GM12878 (cell line): ENCODE results near the gene INTS7. TPM values are rescaled to one million over a fixed set of nuclear protein-coding genes. Genes with fewer than 3 reads are reported as not detected.

Experiments
- ATAC-seq: fragments of 200-7000 bp; cut with Tn5 transposase; 3 replicates; pipeline ENCODE4 v1.9.1; 2020; ENCODE audit warnings: mild to moderate bottlenecking, moderate library complexity
- BruUV-seq: library from RNA; stranded (reverse); fragments of 400-500 nt; replicated peaks from 2 replicates; lab custom pipeline; 2021; lab: Mats Ljungman, UMichigan
- CTCF ChIA-PET: fragments of 300-600 bp; sonication (Branson Sonifier 250); formaldehyde crosslinking; extraction: SDS; loops from one replicate; lab custom pipeline; 2021; ENCODE audit warnings: inconsistent platforms; lab: Yijun Ruan, JAX
- POLR2A ChIA-PET: fragments of 350-600 bp; formaldehyde crosslinking; extraction: SDS; loops from one replicate; lab custom pipeline; 2021; ENCODE audit warnings: inconsistent platforms; lab: Charles Lee
- RAD21 ChIA-PET: fragments of 300-600 bp; sonication (Branson Sonifier 250); formaldehyde crosslinking; loops from one replicate; lab custom pipeline; 2023; ENCODE audit warnings: antibody characterized with exemption; ENCODE audit not compliant: unreplicated experiment; lab: Charles Lee
- SMC1A ChIA-PET: fragments of 300-600 bp; sonication (Branson Sonifier 250); formaldehyde crosslinking; loops from one replicate; lab custom pipeline; 2023; ENCODE audit not compliant: unreplicated experiment, uncharacterized antibody; lab: Charles Lee
- DNase-seq: peaks from one replicate; pipeline ENCODE4 v3.0.0-alpha.2; 2011; ENCODE audit warnings: low read depth, low spot score
- FAIRE-seq: peaks from 3 replicates; lab custom pipeline; 2011; peaks lifted over from hg19 to GRCh38; lab: Jason Lieb, UNC
- H2AFZ ChIP-seq: 2 replicates; pipeline ENCODE4 v1.6.0; 2011; ENCODE audit warnings: low read depth, low read length, control low read depth; ENCODE audit not compliant: control insufficient read depth
- H3K27ac ChIP-seq: 2 replicates; pipeline ENCODE4 v1.5.1; 2011; ENCODE audit warnings: control low read depth; ENCODE audit not compliant: control insufficient read depth, insufficient read depth
- H3K27me3 ChIP-seq, 2 experiments: replicated peaks in 1 of 2; 2 replicates each; pipeline versions ENCODE4 v1.6.0 to v1.6.1; 2011; ENCODE audit warnings: low read length in 1 of 2; ENCODE audit not compliant: control insufficient read depth in 2 of 2, insufficient read depth in 2 of 2
- H3K36me3 ChIP-seq, 2 experiments: 2 replicates each; pipeline ENCODE4 v1.5.1; 2011; ENCODE audit warnings: low read length in 1 of 2; ENCODE audit not compliant: control insufficient read depth in 2 of 2, insufficient read depth in 2 of 2
- H3K4me1 ChIP-seq: 2 replicates; pipeline ENCODE4 v1.6.1; 2011; ENCODE audit warnings: mild to moderate bottlenecking, low read length, moderate library complexity, mixed read lengths; ENCODE audit not compliant: control insufficient read depth, insufficient read depth
- H3K4me2 ChIP-seq: 2 replicates; pipeline ENCODE4 v1.6.0; 2011; ENCODE audit warnings: control low read depth; ENCODE audit not compliant: control insufficient read depth, insufficient read depth
- H3K4me3 ChIP-seq: fragments of 200-600 bp; sonication (generic); 2 replicates; pipeline ENCODE4 v1.5.1; 2016
- H3K79me2 ChIP-seq: 2 replicates; pipeline ENCODE4 v1.6.0; 2011; ENCODE audit warnings: low read length; ENCODE audit not compliant: control insufficient read depth, insufficient read depth
- H3K9ac ChIP-seq: 2 replicates; pipeline ENCODE4 v1.8.0; 2011; ENCODE audit warnings: low read length, control low read depth, mixed read lengths; ENCODE audit not compliant: control insufficient read depth, insufficient read depth
- H3K9me3 ChIP-seq: replicated peaks from 3 replicates; pipeline ENCODE4 v1.5.1; 2011; ENCODE audit warnings: mild to moderate bottlenecking, low read length; ENCODE audit not compliant: control insufficient read depth, insufficient read depth
- H4K20me1 ChIP-seq: 2 replicates; pipeline ENCODE4 v1.6.0; 2011; ENCODE audit not compliant: control insufficient read depth, insufficient read depth
- ATF2 ChIP-seq: IDR thresholded peaks from 2 replicates; pipeline ENCODE4 v1.6.1; 2012; ENCODE audit warnings: low read length, inconsistent platforms
- CBX3 ChIP-seq: fragments of 200-600 bp; sonication (generic); IDR thresholded peaks from 2 replicates; pipeline ENCODE4 v1.6.1; 2016; ENCODE audit warnings: low read depth, borderline replicate concordance
- IKZF1 ChIP-seq: fragments of 450-650 bp; conservative IDR thresholded peaks from 2 replicates; pipeline ENCODE4 v1.6.1; 2017; ENCODE audit warnings: antibody characterized with exemption, mild to moderate bottlenecking
- IRF4 ChIP-seq: IDR thresholded peaks from 2 replicates; pipeline ENCODE4 v1.6.1; 2011; ENCODE audit warnings: low read depth, low read length
- JUND ChIP-seq: IDR thresholded peaks from 2 replicates; pipeline ENCODE4 v1.6.1; 2012; ENCODE audit warnings: low read depth, mild to moderate bottlenecking, low read length, improper control_type of control experiment, moderate library complexity
- NFYB ChIP-seq: IDR thresholded peaks from 2 replicates; pipeline ENCODE4 v1.6.1; 2011; ENCODE audit warnings: low read depth, mild to moderate bottlenecking, low read length, improper control_type of control experiment, moderate library complexity; ENCODE audit not compliant: insufficient read depth
- PRDM15 ChIP-seq: fragments of 450-650 bp; formaldehyde crosslinking; IDR thresholded peaks from 2 replicates; pipeline ENCODE4 v1.4.0; 2020; ENCODE audit warnings: mild to moderate bottlenecking, moderate library complexity
- STAT3 ChIP-seq: IDR thresholded peaks from 2 replicates; pipeline ENCODE4 v1.6.1; 2011; ENCODE audit warnings: low read depth, low read length, improper control_type of control experiment
- TCF7 ChIP-seq: IDR thresholded peaks from 2 replicates; pipeline ENCODE4 v1.6.1; 2014; ENCODE audit warnings: antibody characterized with exemption, borderline replicate concordance
- ZSCAN29 ChIP-seq: fragments of 450-650 bp; IDR thresholded peaks from 2 replicates; pipeline ENCODE4 v1.6.1; 2017; ENCODE audit warnings: mild to moderate bottlenecking, moderate library complexity
- WGBS: methylation state at CpG from one replicate; pipeline ENCODE4 v1.1.6; 2016; ENCODE audit warnings: low lambda C conversion rate; ENCODE audit not compliant: insufficient replicate concordance, insufficient coverage; ENCODE audit errors: missing lambda C conversion rate; 5-methylcytosine and 5-hydroxymethylcytosine counted together
- in situ Hi-C: fragments of 300-500 bp; cut with MboI; formaldehyde crosslinking; loops from 9 replicates; pipeline ENCODE4 v1.14.3; 2018; ENCODE audit warnings: mixed read lengths
- intact Hi-C: fragments of 100-400 bp; cut with micrococcal nuclease; formaldehyde crosslinking; loops from one replicate; pipeline ENCODE4 v1.14.2; 2022; ENCODE audit not compliant: unreplicated experiment
- polyA plus RNA-seq, 11 experiments: library from polyadenylated mRNA; depleted of rRNA in 4 of 11; unstranded in 6 of 11; stranded (reverse) in 5 of 11; fragments of >200 nt; fragmentation: Nextera tagmentation in 4 of 11; fragmentation: Illumina TruSeq in 1 of 11; extraction: Ambion mirVana in 4 of 11; extraction: Trizol in 1 of 11; gene quantifications; 1 replicate in 1 of 11; 2 replicates in 10 of 11; pipeline versions ENCODE4 v1.2.1 to v1.2.3, GENCODE V29; 2011 to 2016; ENCODE audit warnings: inconsistent platforms in 2 of 11, missing spikeins in 2 of 11, low read depth in 1 of 11
- total RNA-seq, 4 experiments: library from RNA; depleted of rRNA in 3 of 4; stranded (reverse); fragments of >200 nt in 3 of 4; fragmentation: Illumina TruSeq in 1 of 4; extraction: Trizol in 1 of 4; gene quantifications; 2 replicates each; pipeline versions ENCODE4 v1.2.1 to v1.2.3, GENCODE V29; 2013 to 2021
- TF ChIP-seq, protein P1 (sequence below): IDR thresholded peaks from 2 replicates; pipeline ENCODE4 v1.6.1; 2011; ENCODE audit warnings: low read depth, mild to moderate bottlenecking, low read length, moderate library complexity, borderline replicate concordance; ENCODE audit errors: extremely low read depth
- TF ChIP-seq, protein P2 (sequence below): fragments of 450-650 bp; IDR thresholded peaks from 2 replicates; pipeline ENCODE4 v1.6.1; 2016; ENCODE audit warnings: mild to moderate bottlenecking, moderate library complexity, borderline replicate concordance
- TF ChIP-seq, protein P3 (sequence below): IDR thresholded peaks from 2 replicates; pipeline ENCODE4 v1.6.1; 2011; ENCODE audit warnings: low read depth, low read length, improper control_type of control experiment, borderline replicate concordance

INTS7 gene
- total and polyA plus RNA-seq, 10 of the 15 experiments (the other 5 are each of a cell fraction or from before 2014, with no cell fraction given) = 17.1 to 49.1 (median 26.8) TPM

DNA sequence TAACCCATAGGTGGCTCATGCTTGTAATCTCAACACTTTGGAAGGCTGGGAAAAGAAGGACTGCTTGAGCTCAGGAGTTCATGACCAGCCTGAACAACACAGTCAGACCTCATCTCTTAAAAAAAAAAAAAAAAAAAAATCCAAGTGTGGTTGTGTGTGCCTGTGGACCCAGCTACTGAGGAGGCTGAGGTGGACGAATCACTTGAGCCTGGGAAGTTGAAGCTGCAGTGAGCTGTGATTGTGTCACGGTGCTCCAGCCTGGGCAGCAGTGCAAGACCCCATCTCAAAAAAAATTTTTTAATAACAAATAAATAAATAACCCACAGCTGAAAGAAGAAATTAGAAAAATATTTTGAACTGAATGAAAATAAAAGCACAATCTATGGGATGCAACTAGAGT is 13.8 kb downstream of the INTS7 start:
- H3K9me3 ChIP-seq = peaks cover 6% of the 10 kb centered on the region
- ChIA-PET SMC1A (interaction anchor here (0.9 to 2.2 kb wide), 6 partner anchors 13 to 435 kb away, joined by 3 to 11 read pairs (median 3); no protein-coding TSS in a partner anchor), CTCF (interaction anchor here (0.8 to 9.2 kb wide), 8 partner anchors 9 to 434 kb away, joined by 3 to 68 read pairs (median 4); partner anchors contain the start of genes DTL and INTS7), RAD21 (interaction anchor here (0.7 to 1.1 kb wide), 2 partner anchors 274 to 434 kb away, joined by 3 to 4 read pairs; no protein-coding TSS in a partner anchor), POLR2A (interaction anchor here (0.6 to 1.9 kb wide), 5 partner anchors 14 to 407 kb away, joined by 3 to 8 read pairs (median 3); partner anchors contain the start of genes DTL and INTS7)
- ATAC-seq (no peak), FAIRE-seq (no peak), DNase-seq (no peak)
- BruUV-seq = no TSS peak
- in situ Hi-C loops (no loop called here), intact Hi-C loops (no loop called here)
- WGBS = 94% methylated on average over 2 of the region's 2 CpGs
- H3K27ac ChIP-seq = no peak overlapping the region
- no peaks in the 10 kb centered on the region for H4K20me1 ChIP-seq
- H3K4me3 ChIP-seq = no peak overlapping the region
- 0 out of 2 replicates have a peak, but pooled peaks cover 4% of the 10 kb centered on the region for H3K4me1 ChIP-seq
- H3K36me3 ChIP-seq = peaks cover 0 to 22% of the 10 kb centered on the region in 2 experiments; a peak in 2 of 4 replicates
- no peak overlapping the region for H3K9ac ChIP-seq
- H3K79me2 ChIP-seq = peaks cover 30% of the 10 kb centered on the region
- no peak overlapping the region for H3K4me2 ChIP-seq
- H3K27me3 ChIP-seq = no peaks in the 10 kb centered on the region
- H2AFZ ChIP-seq = no peak overlapping the region
- TF ChIP-seq CBX3 (no peak), TCF7 (no peak), IKZF1 (no peak), NFYB (no peak), ATF2 (no peak), ZSCAN29 (no peak), IRF4 (no peak), JUND (no peak), STAT3 (no peak), PRDM15 (CRISPR knock-in tag) (no peak)
- TF ChIP-seq, protein P1, sequence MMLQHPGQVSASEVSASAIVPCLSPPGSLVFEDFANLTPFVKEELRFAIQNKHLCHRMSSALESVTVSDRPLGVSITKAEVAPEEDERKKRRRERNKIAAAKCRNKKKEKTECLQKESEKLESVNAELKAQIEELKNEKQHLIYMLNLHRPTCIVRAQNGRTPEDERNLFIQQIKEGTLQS = no peak
- TF ChIP-seq, protein P2, sequence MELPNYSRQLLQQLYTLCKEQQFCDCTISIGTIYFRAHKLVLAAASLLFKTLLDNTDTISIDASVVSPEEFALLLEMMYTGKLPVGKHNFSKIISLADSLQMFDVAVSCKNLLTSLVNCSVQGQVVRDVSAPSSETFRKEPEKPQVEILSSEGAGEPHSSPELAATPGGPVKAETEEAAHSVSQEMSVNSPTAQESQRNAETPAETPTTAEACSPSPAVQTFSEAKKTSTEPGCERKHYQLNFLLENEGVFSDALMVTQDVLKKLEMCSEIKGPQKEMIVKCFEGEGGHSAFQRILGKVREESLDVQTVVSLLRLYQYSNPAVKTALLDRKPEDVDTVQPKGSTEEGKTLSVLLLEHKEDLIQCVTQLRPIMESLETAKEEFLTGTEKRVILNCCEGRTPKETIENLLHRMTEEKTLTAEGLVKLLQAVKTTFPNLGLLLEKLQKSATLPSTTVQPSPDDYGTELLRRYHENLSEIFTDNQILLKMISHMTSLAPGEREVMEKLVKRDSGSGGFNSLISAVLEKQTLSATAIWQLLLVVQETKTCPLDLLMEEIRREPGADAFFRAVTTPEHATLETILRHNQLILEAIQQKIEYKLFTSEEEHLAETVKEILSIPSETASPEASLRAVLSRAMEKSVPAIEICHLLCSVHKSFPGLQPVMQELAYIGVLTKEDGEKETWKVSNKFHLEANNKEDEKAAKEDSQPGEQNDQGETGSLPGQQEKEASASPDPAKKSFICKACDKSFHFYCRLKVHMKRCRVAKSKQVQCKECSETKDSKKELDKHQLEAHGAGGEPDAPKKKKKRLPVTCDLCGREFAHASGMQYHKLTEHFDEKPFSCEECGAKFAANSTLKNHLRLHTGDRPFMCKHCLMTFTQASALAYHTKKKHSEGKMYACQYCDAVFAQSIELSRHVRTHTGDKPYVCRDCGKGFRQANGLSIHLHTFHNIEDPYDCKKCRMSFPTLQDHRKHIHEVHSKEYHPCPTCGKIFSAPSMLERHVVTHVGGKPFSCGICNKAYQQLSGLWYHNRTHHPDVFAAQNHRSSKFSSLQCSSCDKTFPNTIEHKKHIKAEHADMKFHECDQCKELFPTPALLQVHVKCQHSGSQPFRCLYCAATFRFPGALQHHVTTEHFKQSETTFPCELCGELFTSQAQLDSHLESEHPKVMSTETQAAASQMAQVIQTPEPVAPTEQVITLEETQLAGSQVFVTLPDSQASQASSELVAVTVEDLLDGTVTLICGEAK = no peak
- TF ChIP-seq, protein P3, sequence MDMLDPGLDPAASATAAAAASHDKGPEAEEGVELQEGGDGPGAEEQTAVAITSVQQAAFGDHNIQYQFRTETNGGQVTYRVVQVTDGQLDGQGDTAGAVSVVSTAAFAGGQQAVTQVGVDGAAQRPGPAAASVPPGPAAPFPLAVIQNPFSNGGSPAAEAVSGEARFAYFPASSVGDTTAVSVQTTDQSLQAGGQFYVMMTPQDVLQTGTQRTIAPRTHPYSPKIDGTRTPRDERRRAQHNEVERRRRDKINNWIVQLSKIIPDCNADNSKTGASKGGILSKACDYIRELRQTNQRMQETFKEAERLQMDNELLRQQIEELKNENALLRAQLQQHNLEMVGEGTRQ = no peak
